ENCODE measurements around the gene DNAH12. TPM values are rescaled to one million over a fixed set of nuclear protein-coding genes. Genes with fewer than 3 reads are reported as not detected.
"Not testable (repeated sequence)": the region's sequence is repeated elsewhere in the genome, so short reads cannot be mapped to it uniquely, and the experiment has no call there.

Gene DNAH12
- total and polyA plus RNA-seq, 9 donors = 0.04 to 0.58 (median 0.26) TPM

- peaks cover 3% of the 10 kb centered on the region for H3K27me3 ChIP-seq (ENCODE audit: control insufficient read depth, insufficient read depth, low read length)
- H3K4me1 ChIP-seq (ENCODE audit: control insufficient read depth, insufficient read depth, low read length) = no peaks in the 10 kb centered on the region
- H3K36me3 ChIP-seq (ENCODE audit: control insufficient read depth, insufficient read depth, low read length) = no peaks in the 10 kb centered on the region
- 59% methylated on average over 4 of the region's 14 CpGs for WGBS (ENCODE audit: insufficient coverage)
- H3K27ac ChIP-seq (ENCODE audit: low read length) = no peak overlapping the region
- H3K4me3 ChIP-seq (ENCODE audit: low read length) = no peak overlapping the region
- no peak for DNase-seq
- no peaks in the 10 kb centered on the region for H3K9me3 ChIP-seq (replicated peaks; ENCODE audit: control insufficient read depth, low read depth, low read length)
These were observed 92.8 kb downstream of the DNAH12 start for GRCh38 chr3:57451150-57451846.

GRCh38 chr3:57449276-57449847, 94.8 kb downstream of the DNAH12 start:
- DNase-seq; H3K4me1 ChIP-seq (ENCODE audit: control insufficient read depth, insufficient read depth, low read length); H3K4me3 ChIP-seq (ENCODE audit: low read length); H3K27ac ChIP-seq (ENCODE audit: low read length); H3K27me3 ChIP-seq (ENCODE audit: control insufficient read depth, insufficient read depth, low read length); H3K9me3 ChIP-seq (replicated peaks; ENCODE audit: control insufficient read depth, low read depth, low read length); H3K36me3 ChIP-seq (ENCODE audit: control insufficient read depth, insufficient read depth, low read length): not testable (repeated sequence)
- 98% methylated on average over 13 of the region's 33 CpGs for WGBS (ENCODE audit: insufficient coverage)

DNA sequence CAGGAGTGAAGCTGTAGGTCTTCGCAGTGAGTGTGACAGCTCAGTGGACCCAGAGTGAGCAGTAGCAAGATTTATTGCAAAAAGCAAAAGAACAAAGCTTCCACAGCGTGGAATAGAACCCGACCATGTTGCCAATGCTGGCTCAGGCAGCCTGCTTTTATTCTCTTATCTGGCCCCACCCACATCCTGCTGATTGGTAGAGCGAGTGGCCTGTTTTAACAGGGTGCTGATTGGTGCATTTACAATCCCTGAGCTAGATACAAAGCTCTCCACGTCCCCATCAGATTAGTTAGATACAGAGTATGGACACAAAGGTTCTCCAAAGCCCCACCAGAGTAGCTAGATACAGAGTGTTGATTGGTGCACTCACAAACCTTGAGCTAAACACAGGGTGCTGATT, 95.7 kb downstream of the DNAH12 start:
- no CpG with 5 or more reads among the region's 5 CpGs for WGBS (ENCODE audit: insufficient coverage)
- H3K27me3 ChIP-seq (ENCODE audit: control insufficient read depth, insufficient read depth, low read length); H3K4me1 ChIP-seq (ENCODE audit: control insufficient read depth, insufficient read depth, low read length); H3K36me3 ChIP-seq (ENCODE audit: control insufficient read depth, insufficient read depth, low read length); DNase-seq; H3K4me3 ChIP-seq (ENCODE audit: low read length); H3K9me3 ChIP-seq (replicated peaks; ENCODE audit: control insufficient read depth, low read depth, low read length); H3K27ac ChIP-seq (ENCODE audit: low read length): not testable (repeated sequence)

GRCh38 chr3:57446318-57446841, 97.8 kb downstream of the DNAH12 start:
- Histone ChIP-seq H3K4me1 (ENCODE audit: control insufficient read depth, insufficient read depth, low read length) (no peaks in the 10 kb centered on the region), H3K27ac (ENCODE audit: low read length) (no peak overlapping the region), H3K36me3 (ENCODE audit: control insufficient read depth, insufficient read depth, low read length) (no peaks in the 10 kb centered on the region), H3K4me3 (ENCODE audit: low read length) (no peak overlapping the region), H3K9me3 (replicated peaks; ENCODE audit: control insufficient read depth, low read depth, low read length) (no peaks in the 10 kb centered on the region), H3K27me3 (ENCODE audit: control insufficient read depth, insufficient read depth, low read length) (no peaks in the 10 kb centered on the region)
- WGBS (ENCODE audit: insufficient coverage) = 33% methylated on average over 1 of the region's 1 CpG
- peak; percentile 27 for DNase-seq

GRCh38 chr3:57444469-57444868, 99.7 kb downstream of the DNAH12 start:
- no peaks in the 10 kb centered on the region for H3K27me3 ChIP-seq (ENCODE audit: control insufficient read depth, insufficient read depth, low read length)
- no peaks in the 10 kb centered on the region for H3K36me3 ChIP-seq (ENCODE audit: control insufficient read depth, insufficient read depth, low read length)
- H3K27ac ChIP-seq (ENCODE audit: low read length) = no peak overlapping the region
- no peak overlapping the region for H3K4me3 ChIP-seq (ENCODE audit: low read length)
- no CpG with 5 or more reads among the region's 5 CpGs for WGBS (ENCODE audit: insufficient coverage)
- H3K9me3 ChIP-seq (replicated peaks; ENCODE audit: control insufficient read depth, low read depth, low read length) = no peaks in the 10 kb centered on the region
- no peak for DNase-seq
- H3K4me1 ChIP-seq (ENCODE audit: control insufficient read depth, insufficient read depth, low read length) = no peaks in the 10 kb centered on the region

DNA sequence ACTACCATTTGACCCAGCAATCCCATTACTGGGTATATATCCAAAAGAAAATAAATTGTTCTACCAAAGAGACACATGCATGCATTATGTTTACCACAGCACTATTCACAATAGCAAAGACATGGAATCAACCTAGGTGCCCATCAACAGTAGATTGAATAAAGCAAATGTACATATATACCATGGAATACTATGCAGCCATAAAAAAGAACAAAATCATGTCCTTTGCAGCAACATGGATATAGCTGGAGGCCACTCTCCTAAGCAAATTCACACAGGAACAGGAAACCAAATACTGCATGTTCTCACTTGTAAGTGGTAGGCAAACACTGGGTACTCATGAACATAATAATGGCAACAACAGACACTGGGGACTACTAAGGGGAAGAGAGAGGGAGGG, 104.0 kb downstream of the DNAH12 start:
- H3K9me3 ChIP-seq (replicated peaks; ENCODE audit: control insufficient read depth, low read depth, low read length); H3K27ac ChIP-seq (ENCODE audit: low read length); H3K36me3 ChIP-seq (ENCODE audit: control insufficient read depth, insufficient read depth, low read length); H3K27me3 ChIP-seq (ENCODE audit: control insufficient read depth, insufficient read depth, low read length); H3K4me3 ChIP-seq (ENCODE audit: low read length); DNase-seq; H3K4me1 ChIP-seq (ENCODE audit: control insufficient read depth, insufficient read depth, low read length): not testable (repeated sequence)

- not testable (repeated sequence) for H3K27me3 ChIP-seq (ENCODE audit: control insufficient read depth, insufficient read depth, low read length); H3K27ac ChIP-seq (ENCODE audit: low read length); H3K4me1 ChIP-seq (ENCODE audit: control insufficient read depth, insufficient read depth, low read length); H3K9me3 ChIP-seq (replicated peaks; ENCODE audit: control insufficient read depth, low read depth, low read length); DNase-seq; H3K4me3 ChIP-seq (ENCODE audit: low read length); H3K36me3 ChIP-seq (ENCODE audit: control insufficient read depth, insufficient read depth, low read length)
- WGBS (ENCODE audit: insufficient coverage) = no CpG with 5 or more reads among the region's 7 CpGs
These were observed 105.7 kb downstream of the DNAH12 start for GRCh38 chr3:57438460-57438859.

DNA sequence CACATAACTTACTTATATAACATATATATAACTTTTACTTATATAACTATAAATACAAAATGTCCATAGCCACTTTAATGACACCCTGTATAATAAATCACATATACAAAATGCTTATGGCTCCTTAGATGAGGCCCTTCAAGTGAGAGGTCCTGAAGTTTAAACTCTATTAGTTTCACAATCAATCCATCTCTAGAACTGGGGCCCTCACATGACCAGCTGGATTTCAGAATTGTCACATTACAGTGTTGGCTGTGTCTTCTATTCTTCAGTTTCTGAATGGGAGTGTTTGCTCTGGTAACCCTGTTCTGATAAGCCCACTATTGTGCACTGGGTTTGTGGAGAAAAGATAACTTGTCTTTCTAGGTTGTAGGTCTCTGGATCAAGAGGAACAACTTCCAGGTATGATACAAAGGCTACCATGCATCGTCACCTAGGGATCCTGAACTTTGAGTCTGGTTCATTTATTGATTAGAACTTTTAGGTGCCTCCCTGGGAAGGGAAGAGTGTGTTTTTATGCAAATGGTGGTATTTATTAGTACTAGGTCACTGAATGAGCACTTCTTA, 107.9 kb downstream of the DNAH12 start:
- Histone ChIP-seq H3K36me3 (ENCODE audit: control insufficient read depth, insufficient read depth, low read length) (no peaks in the 10 kb centered on the region), H3K4me3 (ENCODE audit: low read length) (no peak overlapping the region), H3K27me3 (ENCODE audit: control insufficient read depth, insufficient read depth, low read length) (no peaks in the 10 kb centered on the region), H3K27ac (ENCODE audit: low read length) (no peak overlapping the region), H3K4me1 (ENCODE audit: control insufficient read depth, insufficient read depth, low read length) (no peaks in the 10 kb centered on the region), H3K9me3 (replicated peaks; ENCODE audit: control insufficient read depth, low read depth, low read length) (no peaks in the 10 kb centered on the region)
- no peak for DNase-seq
- no CpG with 5 or more reads among the region's 1 CpG for WGBS (ENCODE audit: insufficient coverage)

GRCh38 chr3:57434041-57434440, 110.1 kb downstream of the DNAH12 start:
- no peaks in the 10 kb centered on the region for H3K4me1 ChIP-seq (ENCODE audit: control insufficient read depth, insufficient read depth, low read length)
- no peak overlapping the region for H3K27ac ChIP-seq (ENCODE audit: low read length)
- no peaks in the 10 kb centered on the region for H3K9me3 ChIP-seq (replicated peaks; ENCODE audit: control insufficient read depth, low read depth, low read length)
- no peaks in the 10 kb centered on the region for H3K27me3 ChIP-seq (ENCODE audit: control insufficient read depth, insufficient read depth, low read length)
- no CpG with 5 or more reads among the region's 4 CpGs for WGBS (ENCODE audit: insufficient coverage)
- DNase-seq = peak; percentile 8
- no peak overlapping the region for H3K4me3 ChIP-seq (ENCODE audit: low read length)
- no peaks in the 10 kb centered on the region for H3K36me3 ChIP-seq (ENCODE audit: control insufficient read depth, insufficient read depth, low read length)

DNA sequence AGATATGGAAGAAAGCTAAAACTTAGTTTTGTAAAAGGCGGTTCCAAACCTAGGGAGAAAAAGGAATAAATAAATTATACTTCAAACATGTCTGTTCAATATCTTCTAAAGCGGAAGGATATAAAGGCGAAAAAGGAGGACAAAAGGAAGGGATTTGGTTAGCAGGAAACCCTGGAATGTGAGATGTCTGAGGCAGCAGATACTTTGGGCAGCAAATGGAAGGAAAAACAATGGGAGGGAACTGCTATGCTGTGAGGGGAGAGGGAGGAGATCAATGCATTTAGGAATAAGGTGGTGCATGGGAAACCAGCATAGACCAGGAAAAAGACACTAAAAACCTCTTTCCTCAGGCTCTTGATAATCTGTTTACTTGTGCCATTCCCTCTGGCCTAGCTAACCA, 120.8 kb downstream of the DNAH12 start:
- H3K9me3 ChIP-seq (replicated peaks; ENCODE audit: control insufficient read depth, low read depth, low read length) = no peaks in the 10 kb centered on the region
- no CpG with 5 or more reads among the region's 3 CpGs for WGBS (ENCODE audit: insufficient coverage)

More for the DNA sequence above, 120.8 kb downstream of the DNAH12 start:
- H3K36me3 ChIP-seq (ENCODE audit: control insufficient read depth, insufficient read depth, low read length) = no peaks in the 10 kb centered on the region
- H3K4me1 ChIP-seq (ENCODE audit: control insufficient read depth, insufficient read depth, low read length) = no peaks in the 10 kb centered on the region
- H3K27me3 ChIP-seq (ENCODE audit: control insufficient read depth, insufficient read depth, low read length) = no peaks in the 10 kb centered on the region
- no peak overlapping the region for H3K27ac ChIP-seq (ENCODE audit: low read length)
- DNase-seq = no peak
- no peak overlapping the region for H3K4me3 ChIP-seq (ENCODE audit: low read length)
